Upper lobe of left lung (tissue), 4 donors: ENCODE data around the gene TM4SF4.

Experiments used
- POLR2A ChIP-seq, 4 donors: fragments of 450-650 bp; IDR thresholded peaks; one replicate each; pipeline ENCODE4 v1.5.1; 2016 to 2017; ENCODE audit warnings: antibody characterized with exemption in 4 of 4, mild to moderate bottlenecking in 2 of 4
- TF ChIP-seq, protein P1 (sequence below), 6 experiments: fragments of 450-650 bp in 4 of 6; fragments of 200-600 bp in 2 of 6; sonication (generic) in 2 of 6; IDR thresholded peaks; one replicate each; pipeline ENCODE4 v1.5.1; 2016 to 2019; ENCODE audit warnings: antibody characterized with exemption in 6 of 6

DNA sequence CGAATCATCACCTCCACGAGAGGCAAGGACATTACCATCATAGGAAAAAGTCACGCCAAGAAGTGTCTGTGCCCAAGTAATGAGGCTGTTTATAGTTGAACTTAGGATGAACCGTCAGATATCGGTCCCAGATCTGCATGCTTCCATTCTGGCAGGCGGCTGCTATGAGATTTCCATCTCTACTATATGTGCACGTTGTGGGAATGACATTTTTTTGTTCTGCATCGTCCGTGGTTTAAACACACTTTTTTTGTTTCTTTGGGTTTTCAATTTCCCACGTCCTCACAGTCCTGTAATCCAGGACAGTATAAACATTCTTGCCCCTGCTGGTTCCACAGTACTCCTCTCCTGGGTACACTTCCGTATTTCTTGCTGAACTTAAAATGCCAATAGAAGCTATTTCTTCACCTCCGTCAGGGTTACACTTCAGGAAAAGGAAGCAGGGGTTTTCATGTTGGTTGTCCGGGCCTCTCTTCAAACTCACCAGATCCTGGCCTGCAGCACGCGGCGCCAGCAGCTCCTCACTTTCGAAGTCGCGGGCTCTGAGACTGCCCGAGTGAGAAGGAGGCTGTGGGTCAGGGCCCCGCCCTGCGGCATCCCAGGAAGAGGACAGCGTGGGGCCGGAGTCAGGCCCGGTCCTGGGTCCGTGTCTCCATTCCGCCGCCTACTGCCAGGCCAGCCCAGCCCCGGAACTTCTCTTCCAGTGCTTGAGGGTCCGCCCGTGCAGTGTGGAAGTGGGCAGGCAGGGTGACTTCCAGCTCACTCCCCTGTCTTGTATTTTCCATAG is 9.8 kb upstream of the TM4SF4 start:
- TF ChIP-seq, protein P1, sequence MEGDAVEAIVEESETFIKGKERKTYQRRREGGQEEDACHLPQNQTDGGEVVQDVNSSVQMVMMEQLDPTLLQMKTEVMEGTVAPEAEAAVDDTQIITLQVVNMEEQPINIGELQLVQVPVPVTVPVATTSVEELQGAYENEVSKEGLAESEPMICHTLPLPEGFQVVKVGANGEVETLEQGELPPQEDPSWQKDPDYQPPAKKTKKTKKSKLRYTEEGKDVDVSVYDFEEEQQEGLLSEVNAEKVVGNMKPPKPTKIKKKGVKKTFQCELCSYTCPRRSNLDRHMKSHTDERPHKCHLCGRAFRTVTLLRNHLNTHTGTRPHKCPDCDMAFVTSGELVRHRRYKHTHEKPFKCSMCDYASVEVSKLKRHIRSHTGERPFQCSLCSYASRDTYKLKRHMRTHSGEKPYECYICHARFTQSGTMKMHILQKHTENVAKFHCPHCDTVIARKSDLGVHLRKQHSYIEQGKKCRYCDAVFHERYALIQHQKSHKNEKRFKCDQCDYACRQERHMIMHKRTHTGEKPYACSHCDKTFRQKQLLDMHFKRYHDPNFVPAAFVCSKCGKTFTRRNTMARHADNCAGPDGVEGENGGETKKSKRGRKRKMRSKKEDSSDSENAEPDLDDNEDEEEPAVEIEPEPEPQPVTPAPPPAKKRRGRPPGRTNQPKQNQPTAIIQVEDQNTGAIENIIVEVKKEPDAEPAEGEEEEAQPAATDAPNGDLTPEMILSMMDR (IDR thresholded peaks at IDR 0.05) = no peak
- TF ChIP-seq POLR2A (IDR thresholded peaks at IDR 0.05) = no peak
